GM18519 (cell line): ENCODE data around the gene ABHD1.
"Not testable (repeated sequence)": the region's sequence is repeated elsewhere in the genome, so short reads cannot be mapped to it uniquely, and the experiment has no call there.

Experiments used
- ATAC-seq: cut with Tn5 transposase; IDR thresholded peaks from one replicate; pipeline ENCODE4 v1.9.1; 2021; ENCODE audit warnings: mild to moderate bottlenecking, moderate library complexity; ENCODE audit not compliant: unreplicated experiment, low FRiP score

The ABHD1 gene

GRCh38 chr2:27123302-27124150 is at the start of gene ABHD1:
Gene ABHD1, plus strand, starts transcription at chr2:27123815. Its CDS starts 134 bp downstream, at chr2:27123949.
- ATAC-seq: no peak

GRCh38 chr2:27074738-27075565 is 48.7 kb upstream of the ABHD1 start:
- ATAC-seq: no peak

DNA sequence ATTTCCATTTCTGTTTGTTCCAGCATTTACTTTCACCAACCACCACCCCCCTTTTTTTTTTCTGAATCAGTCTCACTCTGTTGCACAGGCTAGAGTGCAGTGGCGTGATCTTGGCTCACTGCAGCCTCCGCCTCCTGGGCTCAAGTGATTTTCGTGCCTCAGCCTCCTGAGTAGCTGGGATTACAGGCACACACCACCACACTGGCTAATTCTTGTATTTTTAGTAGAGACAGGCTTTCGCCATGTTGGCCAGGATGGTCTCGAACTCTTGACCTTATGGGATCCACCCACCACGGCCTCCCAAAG is 48.1 kb upstream of the ABHD1 start:
- ATAC-seq: not testable (repeated sequence)

DNA sequence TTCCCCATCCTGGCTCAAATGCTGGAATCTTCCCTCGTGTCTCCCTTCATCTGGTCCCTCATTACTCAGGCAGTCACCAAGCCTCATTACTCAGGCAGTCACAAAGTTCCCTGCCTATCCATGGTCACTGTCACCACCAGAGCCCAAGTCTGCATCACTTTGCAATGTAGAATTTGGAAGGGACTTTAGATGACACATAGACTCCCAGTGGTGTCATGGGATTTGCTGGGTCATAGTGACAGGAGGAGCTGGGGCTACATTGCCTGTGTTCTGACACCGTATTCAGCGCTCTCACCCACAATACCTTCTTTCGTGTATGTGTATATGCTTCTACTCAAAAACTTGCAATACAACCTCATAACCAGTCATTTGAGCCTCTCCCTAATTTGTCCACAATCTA is 47.3 kb upstream of the ABHD1 start:
- ATAC-seq: no peak

DNA sequence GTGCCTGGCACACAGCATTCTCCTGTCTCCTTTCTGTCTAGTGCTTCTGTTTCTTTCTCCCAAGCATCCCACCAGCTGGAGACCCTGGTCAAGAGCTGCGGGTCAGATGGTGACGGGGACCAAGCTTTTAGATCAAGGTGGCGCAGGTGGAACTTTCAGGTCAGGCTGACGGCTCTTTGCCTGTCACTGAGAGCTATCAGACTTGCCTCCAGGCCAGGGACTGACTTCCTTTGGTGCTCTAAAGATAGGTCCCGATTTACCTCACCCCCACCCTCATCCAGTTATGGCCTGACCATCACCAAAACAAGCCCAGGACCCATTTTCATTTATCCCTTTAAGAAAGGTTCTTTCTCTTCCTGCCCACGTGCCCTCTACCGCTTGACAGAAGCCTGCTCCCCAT is 46.4 kb upstream of the ABHD1 start:
- no peak for ATAC-seq

GRCh38 chr2:27078267-27079194 is 45.1 kb upstream of the ABHD1 start, which contains the start of gene EMILIN1:
Gene EMILIN1, plus strand, starts transcription at chr2:27078615. Its CDS starts 451 bp downstream, at chr2:27079066.
- no peak for ATAC-seq

GRCh38 chr2:27079233-27080139 is 44.1 kb upstream of the ABHD1 start:
- no peak for ATAC-seq

DNA sequence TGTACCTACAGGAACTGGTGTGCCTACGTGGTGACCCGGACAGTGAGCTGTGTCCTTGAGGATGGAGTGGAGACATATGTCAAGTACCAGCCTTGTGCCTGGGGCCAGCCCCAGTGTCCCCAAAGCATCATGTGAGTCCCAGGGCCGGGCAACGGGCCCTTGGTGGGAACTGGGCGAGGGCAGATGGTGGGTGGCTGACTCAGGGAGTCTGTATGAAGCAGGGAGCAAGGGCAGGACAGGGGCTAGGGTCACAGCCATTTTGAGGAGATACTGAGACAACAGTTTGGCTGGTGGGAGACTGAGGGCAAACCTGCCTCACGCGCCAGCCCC is 43.5 kb upstream of the ABHD1 start:
- ATAC-seq: no peak

DNA sequence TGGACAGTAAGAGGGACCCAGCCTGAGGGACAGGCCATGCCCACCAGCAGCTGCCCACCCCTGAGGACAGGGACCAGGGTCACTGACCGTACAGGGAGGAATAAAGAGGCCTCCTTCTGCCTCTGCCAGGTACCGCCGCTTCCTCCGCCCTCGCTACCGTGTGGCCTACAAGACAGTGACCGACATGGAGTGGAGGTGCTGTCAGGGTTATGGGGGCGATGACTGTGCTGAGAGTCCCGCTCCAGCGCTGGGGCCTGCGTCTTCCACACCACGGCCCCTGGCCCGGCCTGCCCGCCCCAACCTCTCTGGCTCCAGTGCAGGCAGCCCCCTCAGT is 43.0 kb upstream of the ABHD1 start:
- ATAC-seq: no peak

DNA sequence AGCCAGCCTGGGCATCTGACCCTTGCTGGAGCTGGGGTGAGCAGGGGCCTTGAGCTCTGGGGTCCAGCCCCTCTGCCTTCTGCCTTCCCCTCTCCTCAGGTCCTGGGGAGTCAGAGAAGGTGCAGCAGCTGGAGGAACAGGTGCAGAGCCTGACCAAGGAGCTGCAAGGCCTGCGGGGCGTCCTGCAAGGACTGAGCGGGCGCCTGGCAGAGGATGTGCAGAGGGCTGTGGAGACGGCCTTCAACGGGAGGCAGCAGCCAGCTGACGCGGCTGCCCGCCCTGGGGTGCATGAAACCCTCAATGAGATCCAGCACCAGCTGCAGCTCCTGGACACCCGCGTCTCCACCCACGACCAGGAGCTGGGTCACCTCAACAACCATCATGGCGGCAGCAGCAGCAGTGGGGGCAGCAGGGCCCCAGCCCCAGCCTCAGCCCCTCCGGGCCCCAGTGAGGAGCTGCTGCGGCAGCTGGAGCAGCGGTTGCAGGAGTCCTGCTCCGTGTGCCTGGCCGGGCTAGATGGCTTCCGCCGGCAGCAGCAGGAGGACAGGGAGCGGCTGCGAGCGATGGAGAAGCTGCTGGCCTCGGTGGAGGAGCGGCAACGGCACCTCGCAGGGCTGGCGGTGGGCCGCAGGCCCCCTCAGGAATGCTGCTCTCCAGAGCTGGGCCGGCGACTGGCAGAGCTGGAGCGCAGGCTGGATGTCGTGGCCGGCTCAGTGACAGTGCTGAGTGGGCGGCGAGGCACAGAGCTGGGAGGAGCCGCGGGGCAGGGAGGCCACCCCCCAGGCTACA is 41.4 kb upstream of the ABHD1 start:
- ATAC-seq: no peak

GRCh38 chr2:27082773-27083409 is 40.7 kb upstream of the ABHD1 start:
- no peak for ATAC-seq

DNA sequence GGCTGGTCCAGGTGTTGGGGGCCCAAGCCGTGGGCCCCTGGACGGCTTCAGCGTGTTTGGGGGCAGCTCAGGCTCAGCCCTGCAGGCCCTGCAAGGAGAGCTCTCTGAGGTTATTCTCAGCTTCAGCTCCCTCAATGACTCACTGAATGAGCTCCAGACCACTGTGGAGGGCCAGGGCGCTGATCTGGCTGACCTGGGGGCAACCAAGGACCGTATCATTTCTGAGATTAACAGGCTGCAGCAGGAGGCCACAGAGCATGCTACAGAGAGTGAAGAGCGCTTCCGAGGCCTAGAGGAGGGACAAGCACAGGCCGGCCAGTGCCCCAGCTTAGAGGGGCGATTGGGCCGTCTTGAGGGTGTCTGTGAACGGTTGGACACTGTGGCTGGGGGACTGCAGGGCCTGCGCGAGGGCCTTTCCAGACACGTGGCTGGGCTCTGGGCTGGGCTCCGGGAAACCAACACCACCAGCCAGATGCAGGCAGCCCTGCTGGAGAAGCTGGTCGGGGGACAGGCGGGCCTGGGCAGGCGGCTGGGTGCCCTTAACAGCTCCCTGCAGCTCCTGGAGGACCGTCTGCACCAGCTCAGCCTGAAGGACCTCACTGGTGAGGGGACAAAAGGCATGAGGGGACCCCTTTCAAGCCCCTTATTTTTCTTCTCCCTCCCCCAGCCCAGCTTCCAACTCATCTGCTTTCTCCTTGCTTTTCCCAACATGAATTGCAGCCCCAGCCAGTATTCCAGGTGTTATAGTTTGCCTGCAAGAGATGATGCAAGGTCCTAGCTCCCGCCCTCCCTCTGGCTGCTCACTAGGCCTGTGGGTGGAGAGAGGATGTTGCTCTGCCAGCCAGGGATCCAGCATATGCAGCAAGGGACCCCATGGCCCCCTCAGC is 40.0 kb upstream of the ABHD1 start:
- ATAC-seq: no peak

DNA sequence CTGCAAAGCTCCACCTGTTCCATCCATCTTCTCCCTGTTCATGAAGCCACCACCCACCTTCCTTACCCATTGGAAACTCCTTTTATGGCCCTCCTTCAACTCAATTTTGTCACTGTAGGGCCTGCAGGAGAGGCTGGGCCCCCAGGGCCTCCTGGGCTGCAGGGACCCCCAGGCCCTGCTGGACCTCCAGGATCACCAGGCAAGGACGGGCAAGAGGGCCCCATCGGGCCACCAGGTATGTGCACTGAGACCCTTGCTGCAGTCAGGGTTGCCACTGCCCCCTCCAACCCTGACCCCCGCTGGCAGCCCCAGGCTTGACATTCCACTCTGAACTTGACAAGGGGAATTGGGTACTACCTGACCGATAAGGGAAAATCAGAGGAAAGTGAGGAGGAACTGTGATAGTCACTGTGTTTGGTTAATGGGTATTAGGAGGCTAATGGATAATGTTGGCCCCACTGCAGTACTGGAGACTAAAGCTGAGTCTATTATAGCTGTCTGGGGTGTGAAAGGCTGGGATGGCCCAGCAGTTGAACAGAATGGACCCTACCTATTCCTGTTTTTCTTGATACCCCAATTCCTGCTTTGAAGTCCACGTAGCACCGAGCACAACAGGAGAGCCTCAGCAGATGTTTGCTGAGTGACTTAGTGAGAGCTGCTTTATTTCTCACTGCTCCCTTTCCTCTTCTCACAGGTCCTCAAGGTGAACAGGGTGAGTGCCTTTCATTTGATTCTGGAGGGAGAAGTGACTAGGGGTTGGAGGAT is 39.1 kb upstream of the ABHD1 start:
- no peak for ATAC-seq

- ATAC-seq: no peak
These were observed 38.4 kb upstream of the ABHD1 start for GRCh38 chr2:27085062-27085672.

GRCh38 chr2:27085673-27086089 is 37.9 kb upstream of the ABHD1 start:
- ATAC-seq: peak; percentile 1

- peak; percentile 62 for ATAC-seq
These were observed 37.4 kb upstream of the ABHD1 start for GRCh38 chr2:27086090-27086723.
